ENCODE data around the gene PGC.

PGC gene

GRCh38 chr6:41731561-41732086, 15.6 kb downstream of the PGC start:
- Histone ChIP-seq H3K9me3 (ENCODE audit: severe bottlenecking) (no peaks in the 10 kb centered on the region), H3K27ac (ENCODE audit: poor library complexity, severe bottlenecking) (peak overlapping the region; percentile 9), H3K4me1 (ENCODE audit: insufficient read depth, poor library complexity, severe bottlenecking) (peaks cover 21% of the 10 kb centered on the region), H3K4me3 (ENCODE audit: severe bottlenecking) (no peak overlapping the region), H3K36me3 (ENCODE audit: low read depth) (no peaks in the 10 kb centered on the region), H3K27me3 (ENCODE audit: insufficient read depth, poor library complexity, severe bottlenecking) (no peaks in the 10 kb centered on the region)
- TF ChIP-seq CTCF (IDR thresholded peaks at IDR 0.05; ENCODE audit: poor library complexity, severe bottlenecking): no peak
- DNase-seq (ENCODE audit: low spot score): no peak
- ATAC-seq (ENCODE audit: low read depth): no peak

- Histone ChIP-seq H3K9me3 (ENCODE audit: severe bottlenecking) (no peaks in the 10 kb centered on the region), H3K27me3 (ENCODE audit: insufficient read depth, poor library complexity, severe bottlenecking) (no peaks in the 10 kb centered on the region), H3K27ac (ENCODE audit: poor library complexity, severe bottlenecking) (peak overlapping the region; percentile 9), H3K36me3 (ENCODE audit: low read depth) (no peaks in the 10 kb centered on the region), H3K4me3 (ENCODE audit: severe bottlenecking) (no peak overlapping the region), H3K4me1 (ENCODE audit: insufficient read depth, poor library complexity, severe bottlenecking) (peaks cover 21% of the 10 kb centered on the region)
- no peak for TF ChIP-seq CTCF (IDR thresholded peaks at IDR 0.05; ENCODE audit: poor library complexity, severe bottlenecking)
- DNase-seq (ENCODE audit: low spot score) (no peak), ATAC-seq (ENCODE audit: low read depth) (no peak)
These were observed 16.4 kb downstream of the PGC start for GRCh38 chr6:41730531-41731436.

- Histone ChIP-seq H3K9me3 (ENCODE audit: severe bottlenecking) (no peaks in the 10 kb centered on the region), H3K36me3 (ENCODE audit: low read depth) (no peaks in the 10 kb centered on the region), H3K27ac (ENCODE audit: poor library complexity, severe bottlenecking) (no peak overlapping the region), H3K27me3 (ENCODE audit: insufficient read depth, poor library complexity, severe bottlenecking) (no peaks in the 10 kb centered on the region), H3K4me1 (ENCODE audit: insufficient read depth, poor library complexity, severe bottlenecking) (peaks cover 21% of the 10 kb centered on the region), H3K4me3 (ENCODE audit: severe bottlenecking) (no peak overlapping the region)
- DNase-seq (ENCODE audit: low spot score) (no peak), ATAC-seq (ENCODE audit: low read depth) (no peak)
- no peak for TF ChIP-seq CTCF (IDR thresholded peaks at IDR 0.05; ENCODE audit: poor library complexity, severe bottlenecking)
These were observed 17.6 kb downstream of the PGC start for GRCh38 chr6:41729624-41730023.

GRCh38 chr6:41728954-41729353, 18.2 kb downstream of the PGC start:
- no peak for TF ChIP-seq CTCF (IDR thresholded peaks at IDR 0.05; ENCODE audit: poor library complexity, severe bottlenecking)
- DNase-seq (ENCODE audit: low spot score) (no peak), ATAC-seq (ENCODE audit: low read depth) (no peak)
- Histone ChIP-seq H3K9me3 (ENCODE audit: severe bottlenecking) (no peaks in the 10 kb centered on the region), H3K4me1 (ENCODE audit: insufficient read depth, poor library complexity, severe bottlenecking) (peaks cover 21% of the 10 kb centered on the region), H3K36me3 (ENCODE audit: low read depth) (no peaks in the 10 kb centered on the region), H3K27ac (ENCODE audit: poor library complexity, severe bottlenecking) (no peak overlapping the region), H3K27me3 (ENCODE audit: insufficient read depth, poor library complexity, severe bottlenecking) (no peaks in the 10 kb centered on the region), H3K4me3 (ENCODE audit: severe bottlenecking) (no peak overlapping the region)

All from RWPE2 (cell line).